Keratinocyte (primary cell): ENCODE data around the gene POU6F2.

ENCODE experiments used
- EZH2 ChIP-seq: IDR thresholded peaks from one replicate; pipeline ENCODE4 v1.6.1; 2012; ENCODE audit warnings: inconsistent platforms, mild to moderate bottlenecking, low read length, moderate library complexity
- TF ChIP-seq, protein P1 (sequence below), 3 experiments: IDR thresholded peaks in 1 of 3; conservative IDR thresholded peaks in 1 of 3; optimal IDR thresholded peaks in 1 of 3; 2 replicates in 2 of 3; 3 replicates in 1 of 3; pipeline versions ENCODE3 to v1.5.1; 2011; ENCODE audit warnings: low read length in 3 of 3, mild to moderate bottlenecking in 3 of 3, moderate library complexity in 2 of 3, control low read depth in 1 of 3, inconsistent platforms in 1 of 3; ENCODE audit not compliant: insufficient read depth in 2 of 3; ENCODE audit errors: extremely low read depth in 1 of 3

DNA sequence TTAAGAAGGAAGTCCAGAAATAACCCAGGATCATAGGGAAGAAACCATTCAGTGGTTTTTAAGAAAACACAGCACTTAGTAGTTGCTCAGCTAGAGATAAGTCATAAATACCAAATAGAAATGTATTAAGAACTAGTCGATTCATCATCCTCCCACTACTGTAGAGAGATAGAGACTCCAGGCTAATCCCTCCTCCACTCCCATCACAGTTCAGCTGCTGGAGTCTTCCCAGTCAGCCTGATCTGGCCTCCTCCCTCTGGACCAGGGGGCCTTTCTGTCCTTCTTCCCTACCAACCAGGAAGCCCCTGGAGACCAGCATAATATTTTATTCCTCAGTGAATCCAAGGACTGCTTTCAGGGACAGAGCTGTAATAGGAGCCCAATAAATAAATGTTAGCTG is 294.4 kb downstream of the POU6F2 start:
- TF ChIP-seq, protein P1, sequence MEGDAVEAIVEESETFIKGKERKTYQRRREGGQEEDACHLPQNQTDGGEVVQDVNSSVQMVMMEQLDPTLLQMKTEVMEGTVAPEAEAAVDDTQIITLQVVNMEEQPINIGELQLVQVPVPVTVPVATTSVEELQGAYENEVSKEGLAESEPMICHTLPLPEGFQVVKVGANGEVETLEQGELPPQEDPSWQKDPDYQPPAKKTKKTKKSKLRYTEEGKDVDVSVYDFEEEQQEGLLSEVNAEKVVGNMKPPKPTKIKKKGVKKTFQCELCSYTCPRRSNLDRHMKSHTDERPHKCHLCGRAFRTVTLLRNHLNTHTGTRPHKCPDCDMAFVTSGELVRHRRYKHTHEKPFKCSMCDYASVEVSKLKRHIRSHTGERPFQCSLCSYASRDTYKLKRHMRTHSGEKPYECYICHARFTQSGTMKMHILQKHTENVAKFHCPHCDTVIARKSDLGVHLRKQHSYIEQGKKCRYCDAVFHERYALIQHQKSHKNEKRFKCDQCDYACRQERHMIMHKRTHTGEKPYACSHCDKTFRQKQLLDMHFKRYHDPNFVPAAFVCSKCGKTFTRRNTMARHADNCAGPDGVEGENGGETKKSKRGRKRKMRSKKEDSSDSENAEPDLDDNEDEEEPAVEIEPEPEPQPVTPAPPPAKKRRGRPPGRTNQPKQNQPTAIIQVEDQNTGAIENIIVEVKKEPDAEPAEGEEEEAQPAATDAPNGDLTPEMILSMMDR (optimal IDR thresholded peaks at IDR 0.05 in 1 of 3, IDR thresholded peaks at IDR 0.05 in 1 of 3, conservative IDR thresholded peaks at IDR 0.05 in 1 of 3; ENCODE audit: extremely low read depth in 1 of 3, insufficient read depth in 2 of 3, low read length in 3 of 3): no peak
- TF ChIP-seq EZH2: no peak
